Keratinocyte (primary cell): ENCODE measurements around the gene OTOS. TPM values are rescaled to one million over a fixed set of nuclear protein-coding genes. Genes with fewer than 3 reads are reported as not detected.

ENCODE experiments used
- DNase-seq: peaks from one replicate; pipeline ENCODE4 v3.0.0-alpha.2; 2011; ENCODE audit warnings: low read depth, missing footprints, low spot score
- FAIRE-seq: peaks from 2 replicates; lab custom pipeline; 2011; peaks lifted over from hg19 to GRCh38; lab: Jason Lieb, UNC
- H2AFZ ChIP-seq: 2 replicates; pipeline ENCODE4 v1.6.0; 2012; ENCODE audit warnings: low read length, control low read depth, inconsistent platforms; ENCODE audit not compliant: control insufficient read depth
- H3K27ac ChIP-seq: 2 replicates; pipeline ENCODE4 v1.5.1; 2011; ENCODE audit warnings: low read length; ENCODE audit not compliant: control insufficient read depth, insufficient read depth
- H3K27me3 ChIP-seq: 3 replicates; pipeline ENCODE4 v1.6.0; 2011; ENCODE audit warnings: low read length; ENCODE audit not compliant: control insufficient read depth, insufficient read depth; ENCODE audit errors: extremely low read depth
- H3K36me3 ChIP-seq, 2 experiments: 2 replicates in 1 of 2; 3 replicates in 1 of 2; pipeline ENCODE4 v1.5.1; 2011; ENCODE audit warnings: low read length in 2 of 2, mild to moderate bottlenecking in 1 of 2; ENCODE audit not compliant: control insufficient read depth in 2 of 2, insufficient read depth in 2 of 2; ENCODE audit errors: extremely low read depth in 1 of 2
- H3K4me1 ChIP-seq: 3 replicates; pipeline ENCODE4 v1.5.1; 2011; ENCODE audit warnings: low read length; ENCODE audit not compliant: control insufficient read depth, insufficient read depth; ENCODE audit errors: extremely low read depth
- H3K4me2 ChIP-seq: 3 replicates; pipeline ENCODE4 v1.6.0; 2011; ENCODE audit warnings: low read depth, low read length; ENCODE audit not compliant: control insufficient read depth, insufficient read depth; ENCODE audit errors: extremely low read depth
- H3K4me3 ChIP-seq, 3 experiments: fragments of 200-600 bp in 1 of 3; sonication (generic) in 1 of 3; 2 replicates in 2 of 3; 3 replicates in 1 of 3; pipeline ENCODE4 v1.5.1; 2011 to 2016; ENCODE audit warnings: low read length in 3 of 3, mild to moderate bottlenecking in 3 of 3, control low read depth in 2 of 3, inconsistent platforms in 1 of 3, low read depth in 1 of 3, mixed read lengths in 1 of 3, mixed run types in 1 of 3, moderate library complexity in 1 of 3; ENCODE audit not compliant: control insufficient read depth in 2 of 3, insufficient read depth in 2 of 3; ENCODE audit errors: extremely low read depth in 1 of 3
- H3K79me2 ChIP-seq: 2 replicates; pipeline ENCODE4 v1.6.0; 2012; ENCODE audit warnings: low read length; ENCODE audit not compliant: control insufficient read depth, insufficient read depth
- H3K9ac ChIP-seq: 3 replicates; pipeline ENCODE4 v1.6.0; 2011; ENCODE audit warnings: low read length; ENCODE audit not compliant: control insufficient read depth, insufficient read depth; ENCODE audit errors: extremely low read depth
- H3K9me1 ChIP-seq: 3 replicates; pipeline ENCODE4 v1.6.0; 2011; ENCODE audit warnings: low read length; ENCODE audit not compliant: control insufficient read depth, insufficient read depth; ENCODE audit errors: extremely low read depth
- H3K9me3 ChIP-seq: 2 replicates; pipeline ENCODE4 v1.5.1; 2012; ENCODE audit warnings: low read depth, low read length; ENCODE audit not compliant: control insufficient read depth
- H4K20me1 ChIP-seq: 3 replicates; pipeline ENCODE4 v1.6.0; 2011; ENCODE audit warnings: low read length; ENCODE audit not compliant: control insufficient read depth, insufficient read depth; ENCODE audit errors: extremely low read depth
- EZH2 ChIP-seq: IDR thresholded peaks from one replicate; pipeline ENCODE4 v1.6.1; 2012; ENCODE audit warnings: inconsistent platforms, mild to moderate bottlenecking, low read length, moderate library complexity
- dilution Hi-C: fragments of 300-500 bp; cut with MboI; formaldehyde crosslinking; loops from one replicate; pipeline ENCODE4 v1.7.0; 2020; ENCODE audit warnings: low sequenced_read_pairs; ENCODE audit not compliant: extremely low pct_ligation_motif_present
- polyA plus RNA-seq, 5 experiments: library from polyadenylated mRNA; depleted of rRNA in 3 of 5; stranded (reverse) in 3 of 5; stranded (forward) in 1 of 5; unstranded in 1 of 5; fragments of >200 nt; gene quantifications; 1 replicate in 1 of 5; 2 replicates in 3 of 5; 3 replicates in 1 of 5; pipeline versions ENCODE4 v1.2.1 to v1.2.3, GENCODE V29; 2011 to 2012; ENCODE audit warnings: missing spikeins in 2 of 5, low read depth in 1 of 5, low replicate concordance in 1 of 5
- TF ChIP-seq, protein P1 (sequence below), 3 experiments: IDR thresholded peaks in 1 of 3; conservative IDR thresholded peaks in 1 of 3; optimal IDR thresholded peaks in 1 of 3; 2 replicates in 2 of 3; 3 replicates in 1 of 3; pipeline versions ENCODE3 to v1.5.1; 2011; ENCODE audit warnings: low read length in 3 of 3, mild to moderate bottlenecking in 3 of 3, moderate library complexity in 2 of 3, control low read depth in 1 of 3, inconsistent platforms in 1 of 3; ENCODE audit not compliant: insufficient read depth in 2 of 3; ENCODE audit errors: extremely low read depth in 1 of 3

Gene OTOS
- polyA plus RNA-seq, 1 donor (not counting 4 experiments of a cell fraction or from before 2014, with no cell fraction given), result not detected

- TF ChIP-seq EZH2, result no peak
- TF ChIP-seq, protein P1, sequence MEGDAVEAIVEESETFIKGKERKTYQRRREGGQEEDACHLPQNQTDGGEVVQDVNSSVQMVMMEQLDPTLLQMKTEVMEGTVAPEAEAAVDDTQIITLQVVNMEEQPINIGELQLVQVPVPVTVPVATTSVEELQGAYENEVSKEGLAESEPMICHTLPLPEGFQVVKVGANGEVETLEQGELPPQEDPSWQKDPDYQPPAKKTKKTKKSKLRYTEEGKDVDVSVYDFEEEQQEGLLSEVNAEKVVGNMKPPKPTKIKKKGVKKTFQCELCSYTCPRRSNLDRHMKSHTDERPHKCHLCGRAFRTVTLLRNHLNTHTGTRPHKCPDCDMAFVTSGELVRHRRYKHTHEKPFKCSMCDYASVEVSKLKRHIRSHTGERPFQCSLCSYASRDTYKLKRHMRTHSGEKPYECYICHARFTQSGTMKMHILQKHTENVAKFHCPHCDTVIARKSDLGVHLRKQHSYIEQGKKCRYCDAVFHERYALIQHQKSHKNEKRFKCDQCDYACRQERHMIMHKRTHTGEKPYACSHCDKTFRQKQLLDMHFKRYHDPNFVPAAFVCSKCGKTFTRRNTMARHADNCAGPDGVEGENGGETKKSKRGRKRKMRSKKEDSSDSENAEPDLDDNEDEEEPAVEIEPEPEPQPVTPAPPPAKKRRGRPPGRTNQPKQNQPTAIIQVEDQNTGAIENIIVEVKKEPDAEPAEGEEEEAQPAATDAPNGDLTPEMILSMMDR (optimal IDR thresholded peaks at IDR 0.05 in 1 of 3, IDR thresholded peaks at IDR 0.05 in 1 of 3, conservative IDR thresholded peaks at IDR 0.05 in 1 of 3; ENCODE audit: extremely low read depth in 1 of 3, insufficient read depth in 2 of 3, low read length in 3 of 3), result no peak
- Histone ChIP-seq H3K9me1 (no peaks in the 10 kb centered on the region), H3K9ac (no peak overlapping the region), H3K4me2 (no peak overlapping the region), H3K4me1 (no peaks in the 10 kb centered on the region), H3K27me3 (peaks cover 23% of the 10 kb centered on the region), H2AFZ (no peak overlapping the region), H3K27ac (no peak overlapping the region), H3K36me3 (no peaks in the 10 kb centered on the region), H3K79me2 (no peaks in the 10 kb centered on the region), H3K9me3 (no peaks in the 10 kb centered on the region), H4K20me1 (peaks cover 2% of the 10 kb centered on the region), H3K4me3 (no peak overlapping the region)
- no peak for DNase-seq
- no peak for FAIRE-seq
- dilution Hi-C loops, result no loop called here
These were observed 16.7 kb upstream of the OTOS start for GRCh38 chr2:240157147-240157470.

GRCh38 chr2:240156435-240157146, 16.1 kb upstream of the OTOS start:
- no peaks in the 10 kb centered on the region for H3K4me1 ChIP-seq
- DNase-seq (no peak), FAIRE-seq (no peak)
- H3K4me3 ChIP-seq, result no peak overlapping the region
- H3K36me3 ChIP-seq, result no peaks in the 10 kb centered on the region
- dilution Hi-C loops, result no loop called here
- H3K9ac ChIP-seq, result no peak overlapping the region
- no peaks in the 10 kb centered on the region for H3K9me3 ChIP-seq
- H3K9me1 ChIP-seq, result no peaks in the 10 kb centered on the region
- peaks cover 2% of the 10 kb centered on the region for H4K20me1 ChIP-seq
- no peaks in the 10 kb centered on the region for H3K79me2 ChIP-seq
- no peak overlapping the region for H3K27ac ChIP-seq
- no peak for TF ChIP-seq EZH2
- TF ChIP-seq, protein P1 (optimal IDR thresholded peaks at IDR 0.05 in 1 of 3, IDR thresholded peaks at IDR 0.05 in 1 of 3, conservative IDR thresholded peaks at IDR 0.05 in 1 of 3; ENCODE audit: extremely low read depth in 1 of 3, insufficient read depth in 2 of 3, low read length in 3 of 3), result no peak
- H3K27me3 ChIP-seq, result peaks cover 26% of the 10 kb centered on the region
- no peak overlapping the region for H3K4me2 ChIP-seq
- no peak overlapping the region for H2AFZ ChIP-seq
